ENCODE data around the gene STK16. TPM values are rescaled to one million over a fixed set of nuclear protein-coding genes. Genes with fewer than 3 reads are reported as not detected.

The STK16 gene
- total RNA-seq, 1 donor from 2014 or later = 17.5 TPM

DNA sequence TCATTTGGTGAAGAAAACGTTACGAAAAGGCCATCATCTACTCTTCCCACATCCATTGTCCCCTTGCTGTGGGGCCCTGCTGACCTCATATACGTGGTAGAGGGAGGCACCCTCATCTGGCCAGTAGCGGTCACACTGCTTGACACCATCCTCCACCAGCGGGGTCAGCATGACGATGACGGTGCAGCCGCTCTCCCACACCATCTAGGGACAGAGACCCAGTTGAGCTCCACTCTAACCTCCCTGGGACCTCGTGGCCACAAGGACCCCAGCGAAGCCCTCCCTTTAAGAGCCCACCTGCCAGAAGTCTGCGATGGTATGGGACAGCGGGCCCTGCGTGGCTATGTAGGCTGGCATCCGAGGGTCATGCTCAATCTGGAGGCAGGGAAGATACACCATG lies 50.9 kb downstream of the STK16 start:
- no peak for DNase-seq (ENCODE audit: low read depth)
- TF ChIP-seq, protein P1, sequence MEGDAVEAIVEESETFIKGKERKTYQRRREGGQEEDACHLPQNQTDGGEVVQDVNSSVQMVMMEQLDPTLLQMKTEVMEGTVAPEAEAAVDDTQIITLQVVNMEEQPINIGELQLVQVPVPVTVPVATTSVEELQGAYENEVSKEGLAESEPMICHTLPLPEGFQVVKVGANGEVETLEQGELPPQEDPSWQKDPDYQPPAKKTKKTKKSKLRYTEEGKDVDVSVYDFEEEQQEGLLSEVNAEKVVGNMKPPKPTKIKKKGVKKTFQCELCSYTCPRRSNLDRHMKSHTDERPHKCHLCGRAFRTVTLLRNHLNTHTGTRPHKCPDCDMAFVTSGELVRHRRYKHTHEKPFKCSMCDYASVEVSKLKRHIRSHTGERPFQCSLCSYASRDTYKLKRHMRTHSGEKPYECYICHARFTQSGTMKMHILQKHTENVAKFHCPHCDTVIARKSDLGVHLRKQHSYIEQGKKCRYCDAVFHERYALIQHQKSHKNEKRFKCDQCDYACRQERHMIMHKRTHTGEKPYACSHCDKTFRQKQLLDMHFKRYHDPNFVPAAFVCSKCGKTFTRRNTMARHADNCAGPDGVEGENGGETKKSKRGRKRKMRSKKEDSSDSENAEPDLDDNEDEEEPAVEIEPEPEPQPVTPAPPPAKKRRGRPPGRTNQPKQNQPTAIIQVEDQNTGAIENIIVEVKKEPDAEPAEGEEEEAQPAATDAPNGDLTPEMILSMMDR (conservative IDR thresholded peaks at IDR 0.05; ENCODE audit: low read depth, low read length) = no peak
- no peak overlapping the region for H3K4me3 ChIP-seq (ENCODE audit: low read depth, low read length)

DNA sequence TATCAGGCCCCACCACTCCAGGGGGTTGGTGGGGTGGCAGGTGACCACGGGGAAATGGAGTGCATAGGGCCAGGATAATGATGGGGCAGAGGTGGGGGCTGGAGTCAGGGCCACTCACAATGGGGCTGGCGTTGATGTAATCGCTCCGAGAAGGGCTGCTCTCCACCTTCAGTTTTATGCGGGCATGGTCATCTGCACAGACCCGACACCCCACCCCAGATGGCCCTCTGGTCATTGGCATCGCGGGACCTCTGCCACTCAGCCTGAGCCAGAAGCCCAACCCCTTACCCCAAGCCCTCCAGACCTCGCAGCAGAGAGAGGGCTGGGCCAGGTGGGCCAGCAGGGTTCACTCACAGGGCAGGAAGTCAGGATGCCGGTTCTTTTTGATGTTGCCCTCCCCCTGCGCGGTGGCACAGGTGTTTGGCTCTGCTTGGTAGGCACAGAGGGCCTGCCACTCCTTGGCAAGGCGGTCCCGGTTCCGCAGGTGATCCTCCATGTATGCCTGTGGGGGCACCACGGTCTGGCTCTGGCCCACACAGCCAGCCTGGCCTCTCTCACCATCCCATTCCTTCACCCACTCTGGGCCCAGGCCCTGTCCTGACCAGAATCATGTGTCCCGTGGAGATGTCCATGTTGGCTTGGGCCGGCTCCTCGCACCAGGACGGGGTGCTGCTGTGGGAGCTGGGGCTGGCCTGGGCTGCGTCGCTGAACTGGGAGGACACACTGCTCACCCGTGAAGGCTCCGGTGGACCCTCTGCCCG lies 51.5 kb downstream of the STK16 start:
- no peak for DNase-seq (ENCODE audit: low read depth)
- H3K4me3 ChIP-seq (ENCODE audit: low read depth, low read length) = no peak overlapping the region
- TF ChIP-seq, protein P1 (conservative IDR thresholded peaks at IDR 0.05; ENCODE audit: low read depth, low read length) = no peak

DNA sequence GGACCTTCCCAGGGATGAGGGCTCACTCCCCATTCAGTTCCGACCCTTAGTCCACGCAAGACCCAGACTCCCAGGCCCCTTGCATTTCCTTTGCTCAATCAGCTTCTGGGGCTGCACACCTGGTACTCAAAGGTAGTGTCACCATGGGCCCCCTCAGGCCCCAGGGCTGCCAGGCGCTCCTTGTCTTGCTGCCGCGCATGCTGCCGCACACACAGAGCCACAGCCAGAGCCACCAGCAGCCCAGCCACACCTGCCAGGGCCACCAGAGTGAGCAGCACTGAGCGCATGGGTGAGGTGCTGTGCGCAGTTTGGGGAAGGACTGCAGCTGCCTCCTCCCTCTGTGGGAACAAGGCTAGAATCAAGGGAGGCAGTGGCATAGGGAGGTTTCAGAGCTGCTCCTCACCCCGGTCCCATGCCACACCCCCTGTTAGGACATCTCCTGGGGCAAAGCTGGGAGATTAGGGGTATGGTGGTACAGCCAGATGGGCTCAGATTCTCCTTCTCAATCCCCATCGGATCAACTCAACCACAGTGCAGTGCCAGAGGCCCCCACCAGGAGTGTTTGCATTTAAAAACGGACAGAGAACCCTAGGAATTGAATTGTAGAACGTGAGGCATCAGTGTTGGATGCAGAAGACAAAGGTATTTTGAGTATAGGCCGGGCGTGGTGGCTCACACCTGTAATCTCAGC lies 52.6 kb downstream of the STK16 start:
- H3K4me3 ChIP-seq (ENCODE audit: low read depth, low read length) = no peak overlapping the region
- TF ChIP-seq, protein P1 (conservative IDR thresholded peaks at IDR 0.05; ENCODE audit: low read depth, low read length) = peak; percentile 38
- DNase-seq (ENCODE audit: low read depth) = no peak

DNA sequence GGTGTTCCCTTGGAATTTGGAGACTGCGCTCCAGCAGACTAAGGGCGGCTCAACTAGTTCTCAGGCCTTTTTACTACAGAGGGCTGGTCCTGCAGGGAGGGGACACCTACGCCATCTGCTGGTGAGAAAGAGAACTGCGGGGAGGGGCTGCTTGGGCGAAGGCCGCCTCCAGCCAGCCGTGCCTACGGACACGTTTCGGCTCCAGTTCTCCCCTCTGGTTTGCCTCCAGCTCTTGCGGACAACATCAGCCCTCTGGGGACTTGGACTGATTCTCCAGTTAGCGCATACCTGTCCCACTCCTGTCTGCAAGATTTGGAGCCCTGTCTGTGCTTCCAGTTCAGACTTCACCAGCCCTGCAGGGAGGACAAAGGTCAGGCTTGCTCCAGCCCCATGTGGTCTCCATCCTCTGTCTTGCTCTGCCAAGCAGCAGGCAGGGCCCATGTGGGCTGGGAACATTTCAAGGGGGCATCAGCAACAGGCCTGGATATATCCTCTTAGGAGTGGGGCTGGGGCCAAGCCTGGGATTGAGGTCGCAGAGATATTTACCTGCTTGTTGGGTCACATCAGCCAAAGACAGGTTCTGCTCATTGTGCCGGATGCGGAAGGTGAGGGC lies 53.6 kb downstream of the STK16 start:
- TF ChIP-seq, protein P1 (conservative IDR thresholded peaks at IDR 0.05; ENCODE audit: low read depth, low read length) = peak; percentile 93
- DNase-seq (ENCODE audit: low read depth) = no peak
- no peak overlapping the region for H3K4me3 ChIP-seq (ENCODE audit: low read depth, low read length)

DNA sequence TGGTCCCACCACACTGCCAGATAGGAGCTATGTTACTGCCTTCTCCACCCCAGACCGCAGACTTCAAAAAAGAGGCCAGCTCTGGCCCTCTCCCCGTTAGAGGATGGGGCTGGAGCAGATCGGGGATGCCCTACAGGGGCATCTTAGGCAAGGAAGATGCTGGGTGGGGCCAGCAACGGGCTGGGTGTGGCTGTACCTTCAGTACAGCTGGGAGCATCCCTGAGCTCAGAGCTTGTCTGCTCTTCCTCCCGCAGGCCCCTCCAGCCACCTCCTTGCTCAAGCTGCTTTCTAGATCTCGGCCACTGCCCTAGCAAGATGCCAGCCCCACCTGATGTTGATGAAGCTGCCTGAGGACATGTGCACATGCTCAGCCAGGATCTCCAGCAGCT lies 54.1 kb downstream of the STK16 start:
- TF ChIP-seq, protein P1 (conservative IDR thresholded peaks at IDR 0.05; ENCODE audit: low read depth, low read length) = no peak
- DNase-seq (ENCODE audit: low read depth) = no peak

More for the DNA sequence above, 54.1 kb downstream of the STK16 start:
- H3K4me3 ChIP-seq (ENCODE audit: low read depth, low read length) = no peak overlapping the region

Other genes starting within 250 kb of the STK16 start
- 1.1 TPM in 1 of 2 replicates, not detected in the other for gene CFAP65, start 204.0 kb upstream of the STK16 start, total RNA-seq
- gene IHH, start 184.6 kb upstream of the STK16 start, total RNA-seq = 0.29 TPM in 1 of 2 replicates, not detected in the other
- gene NHEJ1, start 84.7 kb upstream of the STK16 start, total RNA-seq = 13.1 and 17.1 TPM in 2 replicates
- gene SLC23A3, start 75.5 kb upstream of the STK16 start, total RNA-seq = 0.06 TPM in 1 of 2 replicates, not detected in the other
- gene CNPPD1, start 68.6 kb upstream of the STK16 start, total RNA-seq = 37.5 and 51.0 TPM in 2 replicates
- 34.4 and 40.1 TPM in 2 replicates for gene RETREG2, start 67.2 kb upstream of the STK16 start, total RNA-seq
- 29.7 and 31.6 TPM in 2 replicates for gene ZFAND2B, start 38.7 kb upstream of the STK16 start, total RNA-seq
- 9.3 and 11.7 TPM in 2 replicates for gene ABCB6, start 26.5 kb upstream of the STK16 start, total RNA-seq
- 34.1 and 52.9 TPM in 2 replicates for gene ATG9A, start 15.8 kb upstream of the STK16 start, total RNA-seq
- gene ANKZF1, start 15.7 kb upstream of the STK16 start, total RNA-seq = 20.3 and 50.3 TPM in 2 replicates
- gene GLB1L, start within 50 bp of the STK16 start, total RNA-seq = 10.4 and 11.0 TPM in 2 replicates
- gene TUBA4B, start 7.8 kb downstream of the STK16 start, total RNA-seq = 0.52 TPM in 1 of 2 replicates, not detected in the other
- gene TUBA4A, start 8.4 kb downstream of the STK16 start, total RNA-seq = 191 and 196 TPM in 2 replicates
- 31.8 and 54.8 TPM in 2 replicates for gene DNAJB2, start 33.9 kb downstream of the STK16 start, total RNA-seq
- gene PTPRN, start 63.9 kb downstream of the STK16 start, total RNA-seq = 0.75 and 1.0 TPM in 2 replicates
- gene RESP18, start 87.3 kb downstream of the STK16 start, total RNA-seq = not detected in 2 replicates
- 40.0 and 54.0 TPM in 2 replicates for gene DNPEP, start 142.4 kb downstream of the STK16 start, total RNA-seq
- gene DES, start 172.9 kb downstream of the STK16 start, total RNA-seq = not detected in 2 replicates
- 4.6 and 28.3 TPM in 2 replicates for gene SPEG, start 189.4 kb downstream of the STK16 start, total RNA-seq